Endothelial cell of umbilical vein (primary cell): ENCODE measurements around the gene MAP3K14. TPM values are rescaled to one million over a fixed set of nuclear protein-coding genes. Genes with fewer than 3 reads are reported as not detected.

Source experiments
- BruUV-seq: library from RNA; stranded (reverse); fragments of 400-500 nt; replicated peaks from 2 replicates; lab custom pipeline; 2021; lab: Mats Ljungman, UMichigan
- CTCF ChIA-PET: fragments of 300-600, 350-600 bp; sonication (Branson Sonifier 250); formaldehyde crosslinking; loops from one replicate; lab custom pipeline; 2021; ENCODE audit warnings: antibody characterized with exemption, inconsistent platforms; lab: Charles Lee
- POLR2A ChIA-PET: fragments of 300-600, 350-600 bp; sonication (Branson Sonifier 250); formaldehyde crosslinking; loops from one replicate; lab custom pipeline; 2021; ENCODE audit warnings: antibody characterized with exemption, inconsistent platforms; lab: Charles Lee
- DNase-seq: peaks from one replicate; pipeline ENCODE4 v3.0.0-alpha.2; 2011; ENCODE audit warnings: low read depth, low spot score
- FAIRE-seq: peaks from 2 replicates; lab custom pipeline; 2011; peaks lifted over from hg19 to GRCh38; lab: Jason Lieb, UNC
- H2AFZ ChIP-seq: 2 replicates; pipeline ENCODE4 v1.6.0; 2012; ENCODE audit warnings: low read depth, low read length, control low read depth, inconsistent platforms
- H3K27ac ChIP-seq: 2 replicates; pipeline ENCODE4 v1.5.1; 2011; ENCODE audit warnings: low read depth, mild to moderate bottlenecking, control low read depth, low read length, moderate library complexity; ENCODE audit not compliant: insufficient read depth
- H3K27me3 ChIP-seq, 2 experiments: 2 replicates each; pipeline versions ENCODE4 v1.6.0 to v1.6.1; 2011; ENCODE audit warnings: low read length in 2 of 2, mixed read lengths in 1 of 2; ENCODE audit not compliant: control insufficient read depth in 2 of 2, insufficient read depth in 2 of 2
- H3K36me3 ChIP-seq, 2 experiments: 2 replicates in 1 of 2; 3 replicates in 1 of 2; pipeline ENCODE4 v1.5.1; 2011; ENCODE audit warnings: low read length in 2 of 2, mild to moderate bottlenecking in 1 of 2, moderate library complexity in 1 of 2; ENCODE audit not compliant: control insufficient read depth in 2 of 2, insufficient read depth in 2 of 2; ENCODE audit errors: extremely low read depth in 1 of 2
- H3K4me1 ChIP-seq: 3 replicates; pipeline ENCODE4 v1.5.1; 2011; ENCODE audit warnings: mild to moderate bottlenecking, low read length; ENCODE audit not compliant: control insufficient read depth, insufficient read depth; ENCODE audit errors: extremely low read depth
- H3K4me2 ChIP-seq: 2 replicates; pipeline ENCODE4 v1.6.1; 2011; ENCODE audit warnings: low read length, control low read depth, mixed read lengths; ENCODE audit not compliant: insufficient read depth
- H3K4me3 ChIP-seq, 3 experiments: fragments of 200-600 bp in 1 of 3; sonication (generic), shearing (Covaris generic) in 1 of 3; replicated peaks in 1 of 3; 2 replicates each; pipeline ENCODE4 v1.5.1; 2011 to 2016; ENCODE audit warnings: control low read depth in 3 of 3, low read length in 3 of 3, mild to moderate bottlenecking in 2 of 3, inconsistent platforms in 1 of 3, low read depth in 1 of 3, moderate library complexity in 1 of 3; ENCODE audit not compliant: insufficient read depth in 1 of 3
- H3K79me2 ChIP-seq: 2 replicates; pipeline ENCODE4 v1.6.0; 2012; ENCODE audit warnings: low read length, inconsistent platforms; ENCODE audit not compliant: control insufficient read depth, insufficient read depth
- H3K9ac ChIP-seq: replicated peaks from 2 replicates; pipeline ENCODE3; 2011; ENCODE audit warnings: low read length, control low read depth; ENCODE audit not compliant: insufficient read depth; ENCODE audit errors: extremely low read depth
- H3K9me1 ChIP-seq: replicated peaks from 3 replicates; pipeline ENCODE4 v1.6.0; 2011; ENCODE audit warnings: mild to moderate bottlenecking, low read length; ENCODE audit not compliant: control insufficient read depth, insufficient read depth; ENCODE audit errors: extremely low read depth
- H3K9me3 ChIP-seq: replicated peaks from 2 replicates; pipeline ENCODE4 v1.5.1; 2012; ENCODE audit warnings: low read length, inconsistent platforms; ENCODE audit not compliant: control insufficient read depth, insufficient read depth
- H4K20me1 ChIP-seq: replicated peaks from 2 replicates; pipeline ENCODE3; 2011; ENCODE audit warnings: mild to moderate bottlenecking, low read length; ENCODE audit not compliant: control insufficient read depth, insufficient read depth; ENCODE audit errors: extremely low read depth
- CTCF ChIP-seq, 2 donors: IDR thresholded peaks; 1 replicate in 1 of 2; 2 replicates in 1 of 2; pipeline ENCODE4 v1.5.1; 2011; ENCODE audit warnings: low read length in 2 of 2, mild to moderate bottlenecking in 2 of 2, moderate library complexity in 2 of 2, control low read depth in 1 of 2, inconsistent platforms in 1 of 2, low read depth in 1 of 2; ENCODE audit not compliant: insufficient read depth in 1 of 2; ENCODE audit errors: extremely low read depth in 1 of 2
- EZH2 ChIP-seq: IDR thresholded peaks from 2 replicates; pipeline ENCODE4 v1.6.1; 2012; ENCODE audit warnings: borderline replicate concordance, low read depth, mild to moderate bottlenecking, moderate library complexity, low read length, inconsistent platforms; ENCODE audit not compliant: severe bottlenecking
- FOS ChIP-seq: IDR thresholded peaks from 2 replicates; pipeline ENCODE4 v1.6.1; 2011; ENCODE audit warnings: mild to moderate bottlenecking, low read length, moderate library complexity, borderline replicate concordance; ENCODE audit not compliant: insufficient read depth
- GATA2 ChIP-seq: IDR thresholded peaks from 2 replicates; pipeline ENCODE4 v1.7.0; 2011; ENCODE audit warnings: low read depth, mild to moderate bottlenecking, moderate library complexity, mixed read lengths, low read length; ENCODE audit not compliant: insufficient read length, insufficient read depth
- JUN ChIP-seq: IDR thresholded peaks from 2 replicates; pipeline ENCODE4 v1.6.1; 2011; ENCODE audit warnings: borderline replicate concordance, low read depth; ENCODE audit not compliant: insufficient read length, insufficient read depth
- MAX ChIP-seq: IDR thresholded peaks from 2 replicates; pipeline ENCODE4 v1.6.1; 2011; ENCODE audit not compliant: insufficient read depth, insufficient read length
- MYC ChIP-seq: IDR thresholded peaks from one replicate; pipeline ENCODE4 v1.6.1; 2011; ENCODE audit warnings: mild to moderate bottlenecking, low read depth, low read length
- POLR2A ChIP-seq: IDR thresholded peaks from 2 replicates; pipeline ENCODE4 v1.6.1; 2012; ENCODE audit warnings: low read depth, mild to moderate bottlenecking, control low read depth, low read length
- POLR2AphosphoS5 ChIP-seq: IDR thresholded peaks from 2 replicates; pipeline ENCODE4 v1.6.1; 2012; ENCODE audit warnings: low read depth, mild to moderate bottlenecking, control low read depth, low read length, moderate library complexity; ENCODE audit not compliant: insufficient read depth
- dilution Hi-C: fragments of 300-500 bp; cut with MboI; formaldehyde crosslinking; loops from one replicate; pipeline ENCODE4 v1.15.0; 2019; ENCODE audit warnings: low sequenced_read_pairs; ENCODE audit not compliant: extremely low pct_ligation_motif_present
- intact Hi-C: fragments of 100-400 bp; cut with micrococcal nuclease; formaldehyde crosslinking; loops from one replicate; pipeline ENCODE4 v1.10.0; 2022
- polyA plus RNA-seq, 4 experiments: library from polyadenylated mRNA; depleted of rRNA in 3 of 4; stranded (reverse) in 3 of 4; unstranded in 1 of 4; fragments of >200 nt; gene quantifications; 2 replicates each; pipeline versions ENCODE4 v1.2.1 to v1.2.3, GENCODE V29; 2011 to 2012; ENCODE audit warnings: missing spikeins in 1 of 4
- total RNA-seq: library from RNA; stranded (reverse); gene quantifications from 2 replicates; pipeline ENCODE4 v1.2.3, GENCODE V29; 2021

Gene MAP3K14
- total and polyA plus RNA-seq, 2 donors (not counting 3 experiments of a cell fraction or from before 2014, with no cell fraction given), result 5.4 to 9.8 TPM

- Histone ChIP-seq H3K9ac (no peak overlapping the region), H3K4me3 (no peak overlapping the region), H3K4me2 (no peak overlapping the region), H3K27ac (no peak overlapping the region), H3K9me3 (no peaks in the 10 kb centered on the region), H3K79me2 (peaks cover 38% of the 10 kb centered on the region), H3K9me1 (no peaks in the 10 kb centered on the region), H3K27me3 (no peaks in the 10 kb centered on the region), H3K4me1 (peaks cover 33% of the 10 kb centered on the region), H2AFZ (no peak overlapping the region), H3K36me3 (no peaks in the 10 kb centered on the region), H4K20me1 (no peaks in the 10 kb centered on the region)
- TF ChIP-seq EZH2 (no peak), POLR2A (no peak), FOS (no peak), JUN (no peak), MAX (no peak)
- ChIA-PET POLR2A (no interaction called here), CTCF (interaction anchor here (1.3 to 1.9 kb wide), 2 partner anchors 22 kb away, joined by 3 to 7 read pairs; no protein-coding TSS in a partner anchor)
- DNase-seq, result no peak
- dilution Hi-C loops, result no loop called here
- no TSS peak for BruUV-seq
- no peak for FAIRE-seq
- intact Hi-C loops, result no loop called here
These were observed 18.1 kb downstream of the MAP3K14 start for GRCh38 chr17:45298546-45299285.

DNA sequence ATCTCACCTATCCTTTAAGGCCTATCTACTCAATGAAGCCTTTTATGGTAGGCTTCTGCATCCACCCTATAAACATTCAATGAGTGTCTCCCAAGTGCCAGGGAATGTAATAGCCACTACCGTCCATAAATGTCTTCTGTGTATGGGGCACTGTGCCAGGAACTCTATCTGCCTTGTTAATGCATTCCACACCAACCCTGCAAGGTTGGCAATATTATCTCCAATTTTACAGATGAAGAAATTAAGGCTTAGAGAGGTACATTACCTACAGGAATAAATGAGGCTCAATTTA, 20.0 kb downstream of the MAP3K14 start:
- H3K27ac ChIP-seq, result no peak overlapping the region
- no peak overlapping the region for H2AFZ ChIP-seq
- no peaks in the 10 kb centered on the region for H3K27me3 ChIP-seq
- no peaks in the 10 kb centered on the region for H3K36me3 ChIP-seq
- no peaks in the 10 kb centered on the region for H3K9me3 ChIP-seq
- peaks cover 42% of the 10 kb centered on the region for H3K79me2 ChIP-seq
- H3K9ac ChIP-seq, result no peak overlapping the region
- dilution Hi-C loops (no loop called here), intact Hi-C loops (loop anchor here (1.0 kb wide), 1 partner anchor 21 kb away; the partner anchor contains the start of gene MAP3K14)
- peaks cover 45% of the 10 kb centered on the region for H3K4me1 ChIP-seq
- POLR2A ChIA-PET, result no interaction called here
- no TSS peak for BruUV-seq
- DNase-seq, result no peak
- H4K20me1 ChIP-seq, result no peaks in the 10 kb centered on the region
- CTCF ChIA-PET, result interaction anchor here (1.6 kb wide), 1 partner anchor 20 kb away, joined by 6 read pairs; the partner anchor contains the start of gene MAP3K14
- H3K4me2 ChIP-seq, result no peak overlapping the region
- FAIRE-seq, result no peak
- no peak for TF ChIP-seq JUN
- no peak for TF ChIP-seq MYC
- no peak for TF ChIP-seq CTCF (IDR thresholded peaks at IDR 0.05; ENCODE audit: extremely low read depth in 1 of 2, insufficient read depth in 1 of 2, low read depth in 1 of 2, low read length in 2 of 2)
- no peak for TF ChIP-seq POLR2AphosphoS5
- no peak for TF ChIP-seq FOS
- no peak for TF ChIP-seq GATA2
- TF ChIP-seq MAX, result no peak
- TF ChIP-seq POLR2A, result no peak
- TF ChIP-seq EZH2, result no peak
- H3K4me3 ChIP-seq, result no peak overlapping the region
- no peaks in the 10 kb centered on the region for H3K9me1 ChIP-seq
